ENCODE results near the gene ZNF595. TPM values are rescaled to one million over a fixed set of nuclear protein-coding genes. Genes with fewer than 3 reads are reported as not detected.

The ZNF595 gene
- polyA plus RNA-seq, 1 experiment: 5.2 TPM

GRCh38 chr4:107444-108429, 54.6 kb downstream of the ZNF595 start:
- H3K27ac ChIP-seq (ENCODE audit: low read depth, low read length): no peak overlapping the region
- DNase-seq (ENCODE audit: low read depth, low spot score): no peak
- no peak overlapping the region for H3K4me3 ChIP-seq (ENCODE audit: low read depth, low read length)
- H3K27me3 ChIP-seq (ENCODE audit: control insufficient read depth, insufficient read depth, low read length): peaks cover 7% of the 10 kb centered on the region
- POLR2A ChIA-PET: no interaction called here
- peaks cover 50% of the 10 kb centered on the region for H3K9me3 ChIP-seq (ENCODE audit: control insufficient read depth, insufficient read depth, low read length)
- TF ChIP-seq, protein P1, sequence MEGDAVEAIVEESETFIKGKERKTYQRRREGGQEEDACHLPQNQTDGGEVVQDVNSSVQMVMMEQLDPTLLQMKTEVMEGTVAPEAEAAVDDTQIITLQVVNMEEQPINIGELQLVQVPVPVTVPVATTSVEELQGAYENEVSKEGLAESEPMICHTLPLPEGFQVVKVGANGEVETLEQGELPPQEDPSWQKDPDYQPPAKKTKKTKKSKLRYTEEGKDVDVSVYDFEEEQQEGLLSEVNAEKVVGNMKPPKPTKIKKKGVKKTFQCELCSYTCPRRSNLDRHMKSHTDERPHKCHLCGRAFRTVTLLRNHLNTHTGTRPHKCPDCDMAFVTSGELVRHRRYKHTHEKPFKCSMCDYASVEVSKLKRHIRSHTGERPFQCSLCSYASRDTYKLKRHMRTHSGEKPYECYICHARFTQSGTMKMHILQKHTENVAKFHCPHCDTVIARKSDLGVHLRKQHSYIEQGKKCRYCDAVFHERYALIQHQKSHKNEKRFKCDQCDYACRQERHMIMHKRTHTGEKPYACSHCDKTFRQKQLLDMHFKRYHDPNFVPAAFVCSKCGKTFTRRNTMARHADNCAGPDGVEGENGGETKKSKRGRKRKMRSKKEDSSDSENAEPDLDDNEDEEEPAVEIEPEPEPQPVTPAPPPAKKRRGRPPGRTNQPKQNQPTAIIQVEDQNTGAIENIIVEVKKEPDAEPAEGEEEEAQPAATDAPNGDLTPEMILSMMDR (IDR thresholded peaks at IDR 0.05; ENCODE audit: low read depth, low read length): no peak
- CTCF ChIA-PET: no interaction called here

GRCh38 chr4:112771-113170, 59.6 kb downstream of the ZNF595 start:
- Histone ChIP-seq H3K27me3 (ENCODE audit: control insufficient read depth, insufficient read depth, low read length) (no peaks in the 10 kb centered on the region), H3K9me3 (ENCODE audit: control insufficient read depth, insufficient read depth, low read length) (peaks cover 30% of the 10 kb centered on the region), H3K27ac (ENCODE audit: low read depth, low read length) (no peak overlapping the region), H3K4me3 (ENCODE audit: low read depth, low read length) (no peak overlapping the region)
- no peak for DNase-seq (ENCODE audit: low read depth, low spot score)
- CTCF ChIA-PET: no interaction called here
- POLR2A ChIA-PET: interaction anchor here (0.5 kb wide), 1 partner anchor 12 kb away, joined by 3 read pairs; the partner anchor contains the start of gene ZNF718
- TF ChIP-seq, protein P1 (IDR thresholded peaks at IDR 0.05; ENCODE audit: low read depth, low read length): no peak

GRCh38 chr4:113732-114131, 60.6 kb downstream of the ZNF595 start:
- ChIA-PET POLR2A (no interaction called here), CTCF (no interaction called here)
- Histone ChIP-seq H3K27me3 (ENCODE audit: control insufficient read depth, insufficient read depth, low read length) (no peaks in the 10 kb centered on the region), H3K9me3 (ENCODE audit: control insufficient read depth, insufficient read depth, low read length) (peaks cover 21% of the 10 kb centered on the region), H3K4me3 (ENCODE audit: low read depth, low read length) (no peak overlapping the region), H3K27ac (ENCODE audit: low read depth, low read length) (no peak overlapping the region)
- TF ChIP-seq, protein P1 (IDR thresholded peaks at IDR 0.05; ENCODE audit: low read depth, low read length): no peak
- no peak for DNase-seq (ENCODE audit: low read depth, low spot score)

GRCh38 chr4:114149-114548, 61.0 kb downstream of the ZNF595 start:
- TF ChIP-seq, protein P1 (IDR thresholded peaks at IDR 0.05; ENCODE audit: low read depth, low read length): no peak
- Histone ChIP-seq H3K27me3 (ENCODE audit: control insufficient read depth, insufficient read depth, low read length) (no peaks in the 10 kb centered on the region), H3K27ac (ENCODE audit: low read depth, low read length) (no peak overlapping the region), H3K9me3 (ENCODE audit: control insufficient read depth, insufficient read depth, low read length) (peaks cover 17% of the 10 kb centered on the region), H3K4me3 (ENCODE audit: low read depth, low read length) (no peak overlapping the region)
- ChIA-PET POLR2A (no interaction called here), CTCF (no interaction called here)
- DNase-seq (ENCODE audit: low read depth, low spot score): no peak

DNA sequence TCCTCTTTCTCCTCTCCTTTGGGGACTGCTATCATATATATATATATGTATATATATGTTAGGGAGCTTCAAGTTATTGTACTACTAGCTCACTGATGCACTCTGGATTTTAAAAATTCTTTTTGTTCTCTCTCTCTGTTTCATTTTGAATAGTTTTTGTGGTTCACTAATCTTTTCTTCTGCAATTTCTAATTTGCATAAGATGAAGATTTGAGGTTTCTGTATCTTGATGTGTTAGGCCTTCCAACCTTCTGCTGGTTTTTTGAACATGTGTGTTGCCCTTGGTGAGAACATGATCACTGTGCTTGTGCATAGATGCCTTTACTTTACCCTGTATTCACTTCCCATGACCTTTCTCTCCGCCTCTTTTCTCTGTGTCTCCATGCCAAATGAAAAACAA, 63.4 kb downstream of the ZNF595 start:
- H3K27me3 ChIP-seq (ENCODE audit: control insufficient read depth, insufficient read depth, low read length): no peaks in the 10 kb centered on the region
- ChIA-PET CTCF (interaction anchor here (0.7 kb wide), 1 partner anchor 557 kb away, joined by 3 read pairs; the partner anchor contains the start of gene ATP5ME), POLR2A (no interaction called here)
- DNase-seq (ENCODE audit: low read depth, low spot score): no peak
- no peak overlapping the region for H3K27ac ChIP-seq (ENCODE audit: low read depth, low read length)
- TF ChIP-seq, protein P1 (IDR thresholded peaks at IDR 0.05; ENCODE audit: low read depth, low read length): no peak
- no peak overlapping the region for H3K4me3 ChIP-seq (ENCODE audit: low read depth, low read length)
- peaks cover 7% of the 10 kb centered on the region; the same call in 1 of the 2 replicates for H3K9me3 ChIP-seq (ENCODE audit: control insufficient read depth, insufficient read depth, low read length)

All from AG04450 (cell line).